Astrocyte (in vitro differentiated cells and primary cell): ENCODE results near the gene NUDT19. TPM values are rescaled to one million over a fixed set of nuclear protein-coding genes. Genes with fewer than 3 reads are reported as not detected.
"Not testable (repeated sequence)": the region's sequence is repeated elsewhere in the genome, so short reads cannot be mapped to it uniquely, and the experiment has no call there.

Experiments used
- DNase-seq: peaks from one replicate; pipeline ENCODE4 v3.0.0-alpha.2; 2010; ENCODE audit warnings: low read depth
- FAIRE-seq: peaks from 2 replicates; lab custom pipeline; 2011; peaks lifted over from hg19 to GRCh38; lab: Jason Lieb, UNC
- H2AFZ ChIP-seq: 2 replicates; pipeline ENCODE4 v1.6.0; 2012; ENCODE audit warnings: low read depth, low read length, inconsistent platforms
- H3K27ac ChIP-seq: 2 replicates; pipeline ENCODE4 v1.5.1; 2011; ENCODE audit warnings: low read depth, low read length, inconsistent platforms
- H3K27me3 ChIP-seq: 2 replicates; pipeline ENCODE4 v1.6.0; 2011; ENCODE audit warnings: low read length, inconsistent platforms; ENCODE audit not compliant: insufficient read depth
- H3K36me3 ChIP-seq: 2 replicates; pipeline ENCODE4 v1.5.1; 2011; ENCODE audit warnings: low read length, inconsistent platforms; ENCODE audit not compliant: insufficient read depth
- H3K4me1 ChIP-seq: 2 replicates; pipeline ENCODE4 v1.5.1; 2011; ENCODE audit warnings: low read length, inconsistent platforms; ENCODE audit not compliant: insufficient read depth
- H3K4me2 ChIP-seq: 2 replicates; pipeline ENCODE4 v1.6.0; 2012; ENCODE audit warnings: low read length, inconsistent platforms
- H3K4me3 ChIP-seq: 2 replicates; pipeline ENCODE4 v1.5.1; 2011; ENCODE audit warnings: low read depth, mild to moderate bottlenecking, low read length, inconsistent platforms; ENCODE audit not compliant: insufficient read depth
- H3K79me2 ChIP-seq: 2 replicates; pipeline ENCODE4 v1.6.0; 2012; ENCODE audit warnings: mild to moderate bottlenecking, low read length, inconsistent platforms; ENCODE audit not compliant: insufficient read depth
- H3K9ac ChIP-seq: 2 replicates; pipeline ENCODE4 v1.6.0; 2012; ENCODE audit warnings: mild to moderate bottlenecking, low read length, inconsistent platforms
- H3K9me3 ChIP-seq: 2 replicates; pipeline ENCODE4 v1.5.1; 2012; ENCODE audit warnings: low read depth, mild to moderate bottlenecking, low read length, inconsistent platforms; ENCODE audit not compliant: insufficient read depth
- H4K20me1 ChIP-seq: 2 replicates; pipeline ENCODE4 v1.6.0; 2012; ENCODE audit warnings: low read length, inconsistent platforms; ENCODE audit not compliant: insufficient read depth
- H3K27ac Mint-ChIP-seq: one replicate; pipeline ENCODE4 v1.8.0; 2021; ENCODE audit warnings: mild to moderate bottlenecking, mixed read lengths; ENCODE audit not compliant: unreplicated experiment
- H3K27me3 Mint-ChIP-seq: one replicate; pipeline ENCODE4 v1.8.0; 2021; ENCODE audit warnings: low read depth, mixed read lengths; ENCODE audit not compliant: unreplicated experiment
- H3K36me3 Mint-ChIP-seq: one replicate; pipeline ENCODE4 v1.8.0; 2021; ENCODE audit warnings: low read depth, mixed read lengths; ENCODE audit not compliant: unreplicated experiment
- H3K4me1 Mint-ChIP-seq: one replicate; pipeline ENCODE4 v1.8.0; 2021; ENCODE audit warnings: low read depth, mixed read lengths; ENCODE audit not compliant: unreplicated experiment
- H3K4me3 Mint-ChIP-seq: one replicate; pipeline ENCODE4 v1.8.0; 2021; ENCODE audit warnings: mild to moderate bottlenecking, moderate library complexity, mixed read lengths; ENCODE audit not compliant: unreplicated experiment
- H3K9me3 Mint-ChIP-seq: one replicate; pipeline ENCODE4 v1.8.0; 2021; ENCODE audit warnings: mild to moderate bottlenecking, mixed read lengths; ENCODE audit not compliant: unreplicated experiment
- EZH2 ChIP-seq: IDR thresholded peaks from 2 replicates; pipeline ENCODE4 v1.6.1; 2012; ENCODE audit warnings: mild to moderate bottlenecking, low read length, inconsistent platforms; ENCODE audit not compliant: insufficient read depth
- total RNA-seq: library from RNA; stranded (reverse); gene quantifications from 2 replicates; pipeline ENCODE4 v1.2.1, GENCODE V29; 2021
- TF ChIP-seq, protein P1 (sequence below): IDR thresholded peaks from 2 replicates; pipeline ENCODE4 v1.5.1; 2011; ENCODE audit warnings: low read depth, mild to moderate bottlenecking, inconsistent platforms, low read length, moderate library complexity; ENCODE audit not compliant: insufficient read depth

Gene NUDT19
- total RNA-seq, 1 donor from 2014 or later, result 4.0 TPM

DNA sequence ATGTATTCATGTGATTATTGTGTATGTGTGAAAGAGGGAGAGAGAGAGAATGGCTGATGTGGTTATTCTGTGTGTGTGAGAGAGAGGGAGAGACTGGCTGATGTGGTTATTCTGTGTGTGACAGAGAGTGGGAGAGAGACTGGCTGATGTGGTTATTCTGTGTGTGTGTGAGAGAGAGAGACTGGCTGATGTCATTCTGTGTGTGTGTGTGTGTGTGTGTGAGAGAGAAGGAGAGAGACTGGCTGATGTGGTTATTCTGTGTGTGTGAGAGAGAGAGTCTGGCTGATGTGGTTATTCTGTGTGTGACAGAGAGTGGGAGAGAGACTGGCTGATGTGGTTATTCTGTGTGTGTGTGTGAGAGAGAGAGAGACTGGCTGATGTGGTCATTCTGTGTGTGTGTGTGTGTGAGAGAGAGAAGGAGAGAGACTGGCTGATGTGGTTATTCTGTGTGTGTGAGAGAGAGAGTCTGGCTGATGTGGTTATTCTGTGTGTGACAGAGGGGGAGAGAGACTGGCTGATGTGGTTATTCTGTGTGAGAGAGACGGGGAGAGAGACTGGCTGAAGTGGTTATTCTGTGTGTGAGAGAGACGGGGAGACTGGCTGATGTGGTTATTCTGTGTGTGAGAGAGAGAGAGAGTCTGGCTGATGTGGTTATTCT is 54.1 kb downstream of the NUDT19 start:
- FAIRE-seq, H3K9me3 ChIP-seq, H3K9me3 Mint-ChIP-seq: not testable (repeated sequence)

DNA sequence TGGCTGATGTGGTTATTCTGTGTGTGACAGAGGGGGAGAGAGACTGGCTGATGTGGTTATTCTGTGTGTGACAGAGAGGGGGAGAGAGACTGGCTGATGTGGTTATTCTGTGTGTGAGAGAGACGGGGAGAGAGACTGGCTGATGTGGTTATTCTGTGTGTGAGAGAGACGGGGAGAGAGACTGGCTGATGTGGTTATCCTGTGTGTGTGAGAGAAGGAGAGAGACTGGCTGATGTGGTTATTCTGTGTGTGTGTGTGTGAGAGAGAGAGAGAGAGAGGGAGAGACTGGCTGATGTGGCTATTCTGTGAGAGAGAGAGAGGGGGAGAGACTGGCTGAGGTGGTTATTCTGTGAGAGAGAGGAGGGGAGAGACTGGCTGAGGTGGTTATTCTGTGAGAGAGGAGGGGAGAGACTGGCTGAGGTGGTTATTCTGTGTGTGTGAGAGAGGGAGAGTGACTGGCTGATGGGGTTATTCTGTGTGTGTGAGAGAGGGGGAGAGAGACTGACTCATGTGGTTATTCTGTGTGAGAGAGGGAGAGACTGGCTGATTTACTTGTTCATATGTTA is 55.1 kb downstream of the NUDT19 start:
- H3K4me1 ChIP-seq, H3K4me1 Mint-ChIP-seq, FAIRE-seq, H3K4me3 Mint-ChIP-seq, H3K79me2 ChIP-seq, H3K27ac Mint-ChIP-seq, H3K36me3 Mint-ChIP-seq, H3K4me3 ChIP-seq, H3K36me3 ChIP-seq, H3K27me3 ChIP-seq, H3K9me3 ChIP-seq, H3K27ac ChIP-seq, H3K9me3 Mint-ChIP-seq, H4K20me1 ChIP-seq, H2AFZ ChIP-seq, H3K4me2 ChIP-seq: not testable (repeated sequence)
- H3K27me3 Mint-ChIP-seq, result peaks cover 25% of the 10 kb centered on the region
- peak overlapping the region; percentile 27 for H3K9ac ChIP-seq
- peak; percentile 67 for DNase-seq

More for the DNA sequence above, 54.1 kb downstream of the NUDT19 start:
- H3K27me3 Mint-ChIP-seq, result peaks cover 27% of the 10 kb centered on the region
- H3K79me2 ChIP-seq, H3K4me3 ChIP-seq, H2AFZ ChIP-seq, H3K27me3 ChIP-seq, H3K4me1 Mint-ChIP-seq, H3K4me1 ChIP-seq, H3K9ac ChIP-seq, H3K4me3 Mint-ChIP-seq, H3K36me3 ChIP-seq, H3K4me2 ChIP-seq, H3K27ac ChIP-seq, H3K36me3 Mint-ChIP-seq, H3K27ac Mint-ChIP-seq, H4K20me1 ChIP-seq: not testable (repeated sequence)
- DNase-seq, result peak; percentile 68

DNA sequence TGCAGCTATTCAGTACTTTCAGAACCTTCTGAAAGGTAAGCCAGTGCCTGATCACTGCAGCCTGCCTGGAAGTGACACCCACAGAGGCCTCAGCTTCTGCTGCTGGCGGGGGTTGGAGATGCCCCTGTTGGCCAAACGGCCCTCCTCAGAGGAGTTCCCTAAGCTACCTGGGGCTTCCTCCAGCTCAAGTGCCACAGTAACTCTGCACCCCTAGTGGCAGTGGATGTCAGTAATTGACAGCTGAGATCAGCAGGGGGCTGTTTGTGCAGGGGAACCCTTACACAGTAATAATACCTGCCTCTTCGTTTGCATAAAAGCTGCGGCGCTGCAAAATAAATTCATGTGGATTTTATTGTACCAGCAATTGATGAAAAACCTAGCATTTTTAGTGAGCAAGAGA is 56.9 kb downstream of the NUDT19 start:
- DNase-seq, result no peak
- Mint-ChIP-seq H3K36me3 (no peaks in the 10 kb centered on the region), H3K27ac (no peak overlapping the region), H3K4me3 (no peak overlapping the region), H3K27me3 (peaks cover 23% of the 10 kb centered on the region), H3K4me1 (no peaks in the 10 kb centered on the region), H3K9me3 (no peaks in the 10 kb centered on the region)
- H3K27me3 ChIP-seq, result peaks cover 2% of the 10 kb centered on the region
- no peak overlapping the region for H3K9ac ChIP-seq
- TF ChIP-seq, protein P1, sequence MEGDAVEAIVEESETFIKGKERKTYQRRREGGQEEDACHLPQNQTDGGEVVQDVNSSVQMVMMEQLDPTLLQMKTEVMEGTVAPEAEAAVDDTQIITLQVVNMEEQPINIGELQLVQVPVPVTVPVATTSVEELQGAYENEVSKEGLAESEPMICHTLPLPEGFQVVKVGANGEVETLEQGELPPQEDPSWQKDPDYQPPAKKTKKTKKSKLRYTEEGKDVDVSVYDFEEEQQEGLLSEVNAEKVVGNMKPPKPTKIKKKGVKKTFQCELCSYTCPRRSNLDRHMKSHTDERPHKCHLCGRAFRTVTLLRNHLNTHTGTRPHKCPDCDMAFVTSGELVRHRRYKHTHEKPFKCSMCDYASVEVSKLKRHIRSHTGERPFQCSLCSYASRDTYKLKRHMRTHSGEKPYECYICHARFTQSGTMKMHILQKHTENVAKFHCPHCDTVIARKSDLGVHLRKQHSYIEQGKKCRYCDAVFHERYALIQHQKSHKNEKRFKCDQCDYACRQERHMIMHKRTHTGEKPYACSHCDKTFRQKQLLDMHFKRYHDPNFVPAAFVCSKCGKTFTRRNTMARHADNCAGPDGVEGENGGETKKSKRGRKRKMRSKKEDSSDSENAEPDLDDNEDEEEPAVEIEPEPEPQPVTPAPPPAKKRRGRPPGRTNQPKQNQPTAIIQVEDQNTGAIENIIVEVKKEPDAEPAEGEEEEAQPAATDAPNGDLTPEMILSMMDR, result no peak
- TF ChIP-seq EZH2, result no peak
- H3K4me2 ChIP-seq, result no peak overlapping the region
- H3K4me3 ChIP-seq, result no peak overlapping the region
- H3K36me3 ChIP-seq, result no peaks in the 10 kb centered on the region
- no peaks in the 10 kb centered on the region for H4K20me1 ChIP-seq
- H3K9me3 ChIP-seq, result no peaks in the 10 kb centered on the region
- no peak for FAIRE-seq
- no peak overlapping the region for H3K27ac ChIP-seq
- H3K4me1 ChIP-seq, result no peaks in the 10 kb centered on the region
- no peaks in the 10 kb centered on the region for H3K79me2 ChIP-seq
- no peak overlapping the region for H2AFZ ChIP-seq
